Measurements from ENCODE around the gene CYB5R3.
"Not testable (repeated sequence)": the region's sequence is repeated elsewhere in the genome, so short reads cannot be mapped to it uniquely, and the experiment has no call there.

The CYB5R3 gene

GRCh38 chr22:42622061-42622710 lies 27.0 kb downstream of the CYB5R3 start:
- FAIRE-seq, result no peak

- no peak for FAIRE-seq
These were observed 27.6 kb downstream of the CYB5R3 start for GRCh38 chr22:42621505-42622002.

GRCh38 chr22:42620084-42620483 lies 29.1 kb downstream of the CYB5R3 start:
- no peak for FAIRE-seq

- FAIRE-seq, result no peak
These were observed 29.7 kb downstream of the CYB5R3 start for GRCh38 chr22:42619261-42620063.

GRCh38 chr22:42617155-42617983 lies 31.8 kb downstream of the CYB5R3 start:
- no peak for FAIRE-seq

- not testable (repeated sequence) for FAIRE-seq
These were observed 33.4 kb downstream of the CYB5R3 start for GRCh38 chr22:42615860-42616175.

GRCh38 chr22:42615092-42615859 lies 33.9 kb downstream of the CYB5R3 start:
- FAIRE-seq, result no peak

GRCh38 chr22:42614312-42615091 lies 34.7 kb downstream of the CYB5R3 start, which contains the start of gene POLDIP3:
Gene POLDIP3 (minus strand): TSS chr22:42614883. CDS start chr22:42614857, 26 bp downstream.
- FAIRE-seq, result peak; percentile 89

- FAIRE-seq, result no peak
These were observed 35.3 kb downstream of the CYB5R3 start for GRCh38 chr22:42613872-42614301.

GRCh38 chr22:42612336-42612735 lies 36.9 kb downstream of the CYB5R3 start:
- no peak for FAIRE-seq

GRCh38 chr22:42611051-42611450 lies 38.1 kb downstream of the CYB5R3 start:
- no peak for FAIRE-seq

GRCh38 chr22:42610186-42610585 lies 39.0 kb downstream of the CYB5R3 start:
- FAIRE-seq, result no peak

GRCh38 chr22:42608823-42609361 lies 40.3 kb downstream of the CYB5R3 start:
- FAIRE-seq, result no peak

GRCh38 chr22:42608136-42608822 lies 40.9 kb downstream of the CYB5R3 start:
- no peak for FAIRE-seq

GRCh38 chr22:42607641-42608040 lies 41.6 kb downstream of the CYB5R3 start:
- not testable (repeated sequence) for FAIRE-seq

- FAIRE-seq, result no peak
These were observed 44.8 kb downstream of the CYB5R3 start for GRCh38 chr22:42604403-42604802.

GRCh38 chr22:42603427-42603826 lies 45.8 kb downstream of the CYB5R3 start:
- no peak for FAIRE-seq

GRCh38 chr22:42602470-42602869 lies 46.7 kb downstream of the CYB5R3 start:
- FAIRE-seq, result no peak

GRCh38 chr22:42601879-42602465 lies 47.2 kb downstream of the CYB5R3 start:
- FAIRE-seq, result no peak

GRCh38 chr22:42596863-42597530 lies 52.2 kb downstream of the CYB5R3 start:
- FAIRE-seq, result no peak

Data from TTC549 (cell line).